PFSK-1 (cell line): ENCODE data around the gene IFNL2.

ENCODE experiments used
- POLR2AphosphoS5 ChIP-seq: IDR thresholded peaks from 2 replicates; pipeline ENCODE4 v1.6.1; 2012; ENCODE audit warnings: low read depth, mild to moderate bottlenecking, control low read depth, low read length, moderate library complexity
- SIN3A ChIP-seq: IDR thresholded peaks from 2 replicates; pipeline ENCODE4 v1.6.1; 2012; ENCODE audit warnings: mild to moderate bottlenecking, low read length, moderate library complexity, borderline replicate concordance; ENCODE audit not compliant: insufficient read depth
- TAF1 ChIP-seq: IDR thresholded peaks from 2 replicates; pipeline ENCODE4 v1.6.1; 2012; ENCODE audit warnings: low read length, control low read depth, borderline replicate concordance; ENCODE audit not compliant: insufficient read depth

GRCh38 chr19:39264306-39265290, 3.6 kb upstream of the IFNL2 start:
- TF ChIP-seq POLR2AphosphoS5 (no peak), TAF1 (no peak), SIN3A (no peak)
